Endothelial cell of umbilical vein (primary cell): ENCODE measurements around the gene RPP40. TPM values are rescaled to one million over a fixed set of nuclear protein-coding genes. Genes with fewer than 3 reads are reported as not detected.

Source experiments
- BruUV-seq: library from RNA; stranded (reverse); fragments of 400-500 nt; replicated peaks from 2 replicates; lab custom pipeline; 2021; lab: Mats Ljungman, UMichigan
- CTCF ChIA-PET: fragments of 300-600, 350-600 bp; sonication (Branson Sonifier 250); formaldehyde crosslinking; loops from one replicate; lab custom pipeline; 2021; ENCODE audit warnings: antibody characterized with exemption, inconsistent platforms; lab: Charles Lee
- POLR2A ChIA-PET: fragments of 300-600, 350-600 bp; sonication (Branson Sonifier 250); formaldehyde crosslinking; loops from one replicate; lab custom pipeline; 2021; ENCODE audit warnings: antibody characterized with exemption, inconsistent platforms; lab: Charles Lee
- DNase-seq: peaks from one replicate; pipeline ENCODE4 v3.0.0-alpha.2; 2011; ENCODE audit warnings: low read depth, low spot score
- FAIRE-seq: peaks from 2 replicates; lab custom pipeline; 2011; peaks lifted over from hg19 to GRCh38; lab: Jason Lieb, UNC
- H2AFZ ChIP-seq: 2 replicates; pipeline ENCODE4 v1.6.0; 2012; ENCODE audit warnings: low read depth, low read length, control low read depth, inconsistent platforms
- H3K27ac ChIP-seq: 2 replicates; pipeline ENCODE4 v1.5.1; 2011; ENCODE audit warnings: low read depth, mild to moderate bottlenecking, control low read depth, low read length, moderate library complexity; ENCODE audit not compliant: insufficient read depth
- H3K27me3 ChIP-seq, 2 experiments: 2 replicates each; pipeline versions ENCODE4 v1.6.0 to v1.6.1; 2011; ENCODE audit warnings: low read length in 2 of 2, mixed read lengths in 1 of 2; ENCODE audit not compliant: control insufficient read depth in 2 of 2, insufficient read depth in 2 of 2
- H3K36me3 ChIP-seq, 2 experiments: 2 replicates in 1 of 2; 3 replicates in 1 of 2; pipeline ENCODE4 v1.5.1; 2011; ENCODE audit warnings: low read length in 2 of 2, mild to moderate bottlenecking in 1 of 2, moderate library complexity in 1 of 2; ENCODE audit not compliant: control insufficient read depth in 2 of 2, insufficient read depth in 2 of 2; ENCODE audit errors: extremely low read depth in 1 of 2
- H3K4me1 ChIP-seq: 3 replicates; pipeline ENCODE4 v1.5.1; 2011; ENCODE audit warnings: mild to moderate bottlenecking, low read length; ENCODE audit not compliant: control insufficient read depth, insufficient read depth; ENCODE audit errors: extremely low read depth
- H3K4me2 ChIP-seq: 2 replicates; pipeline ENCODE4 v1.6.1; 2011; ENCODE audit warnings: low read length, control low read depth, mixed read lengths; ENCODE audit not compliant: insufficient read depth
- H3K4me3 ChIP-seq, 3 experiments: fragments of 200-600 bp in 1 of 3; sonication (generic), shearing (Covaris generic) in 1 of 3; replicated peaks in 1 of 3; 2 replicates each; pipeline ENCODE4 v1.5.1; 2011 to 2016; ENCODE audit warnings: control low read depth in 3 of 3, low read length in 3 of 3, mild to moderate bottlenecking in 2 of 3, inconsistent platforms in 1 of 3, low read depth in 1 of 3, moderate library complexity in 1 of 3; ENCODE audit not compliant: insufficient read depth in 1 of 3
- H3K79me2 ChIP-seq: 2 replicates; pipeline ENCODE4 v1.6.0; 2012; ENCODE audit warnings: low read length, inconsistent platforms; ENCODE audit not compliant: control insufficient read depth, insufficient read depth
- H3K9ac ChIP-seq: replicated peaks from 2 replicates; pipeline ENCODE3; 2011; ENCODE audit warnings: low read length, control low read depth; ENCODE audit not compliant: insufficient read depth; ENCODE audit errors: extremely low read depth
- H3K9me1 ChIP-seq: replicated peaks from 3 replicates; pipeline ENCODE4 v1.6.0; 2011; ENCODE audit warnings: mild to moderate bottlenecking, low read length; ENCODE audit not compliant: control insufficient read depth, insufficient read depth; ENCODE audit errors: extremely low read depth
- H3K9me3 ChIP-seq: replicated peaks from 2 replicates; pipeline ENCODE4 v1.5.1; 2012; ENCODE audit warnings: low read length, inconsistent platforms; ENCODE audit not compliant: control insufficient read depth, insufficient read depth
- H4K20me1 ChIP-seq: replicated peaks from 2 replicates; pipeline ENCODE3; 2011; ENCODE audit warnings: mild to moderate bottlenecking, low read length; ENCODE audit not compliant: control insufficient read depth, insufficient read depth; ENCODE audit errors: extremely low read depth
- CTCF ChIP-seq, 2 donors: IDR thresholded peaks; 1 replicate in 1 of 2; 2 replicates in 1 of 2; pipeline ENCODE4 v1.5.1; 2011; ENCODE audit warnings: low read length in 2 of 2, mild to moderate bottlenecking in 2 of 2, moderate library complexity in 2 of 2, control low read depth in 1 of 2, inconsistent platforms in 1 of 2, low read depth in 1 of 2; ENCODE audit not compliant: insufficient read depth in 1 of 2; ENCODE audit errors: extremely low read depth in 1 of 2
- EZH2 ChIP-seq: IDR thresholded peaks from 2 replicates; pipeline ENCODE4 v1.6.1; 2012; ENCODE audit warnings: borderline replicate concordance, low read depth, mild to moderate bottlenecking, moderate library complexity, low read length, inconsistent platforms; ENCODE audit not compliant: severe bottlenecking
- FOS ChIP-seq: IDR thresholded peaks from 2 replicates; pipeline ENCODE4 v1.6.1; 2011; ENCODE audit warnings: mild to moderate bottlenecking, low read length, moderate library complexity, borderline replicate concordance; ENCODE audit not compliant: insufficient read depth
- GATA2 ChIP-seq: IDR thresholded peaks from 2 replicates; pipeline ENCODE4 v1.7.0; 2011; ENCODE audit warnings: low read depth, mild to moderate bottlenecking, moderate library complexity, mixed read lengths, low read length; ENCODE audit not compliant: insufficient read length, insufficient read depth
- JUN ChIP-seq: IDR thresholded peaks from 2 replicates; pipeline ENCODE4 v1.6.1; 2011; ENCODE audit warnings: borderline replicate concordance, low read depth; ENCODE audit not compliant: insufficient read length, insufficient read depth
- MYC ChIP-seq: IDR thresholded peaks from one replicate; pipeline ENCODE4 v1.6.1; 2011; ENCODE audit warnings: mild to moderate bottlenecking, low read depth, low read length
- POLR2A ChIP-seq: IDR thresholded peaks from 2 replicates; pipeline ENCODE4 v1.6.1; 2012; ENCODE audit warnings: low read depth, mild to moderate bottlenecking, control low read depth, low read length
- POLR2AphosphoS5 ChIP-seq: IDR thresholded peaks from 2 replicates; pipeline ENCODE4 v1.6.1; 2012; ENCODE audit warnings: low read depth, mild to moderate bottlenecking, control low read depth, low read length, moderate library complexity; ENCODE audit not compliant: insufficient read depth
- dilution Hi-C: fragments of 300-500 bp; cut with MboI; formaldehyde crosslinking; loops from one replicate; pipeline ENCODE4 v1.15.0; 2019; ENCODE audit warnings: low sequenced_read_pairs; ENCODE audit not compliant: extremely low pct_ligation_motif_present
- intact Hi-C: fragments of 100-400 bp; cut with micrococcal nuclease; formaldehyde crosslinking; loops from one replicate; pipeline ENCODE4 v1.10.0; 2022
- polyA plus RNA-seq, 4 experiments: library from polyadenylated mRNA; depleted of rRNA in 3 of 4; stranded (reverse) in 3 of 4; unstranded in 1 of 4; fragments of >200 nt; gene quantifications; 2 replicates each; pipeline versions ENCODE4 v1.2.1 to v1.2.3, GENCODE V29; 2011 to 2012; ENCODE audit warnings: missing spikeins in 1 of 4
- total RNA-seq: library from RNA; stranded (reverse); gene quantifications from 2 replicates; pipeline ENCODE4 v1.2.3, GENCODE V29; 2021
- TF ChIP-seq, protein P1 (sequence below): IDR thresholded peaks from 2 replicates; pipeline ENCODE4 v1.6.1; 2011; ENCODE audit not compliant: insufficient read depth, insufficient read length

RPP40 gene
- total and polyA plus RNA-seq, 2 donors (not counting 3 experiments of a cell fraction or from before 2014, with no cell fraction given): 10.2 to 15.3 TPM

GRCh38 chr6:4970739-4971395 lies 33.0 kb downstream of the RPP40 start:
- Histone ChIP-seq H3K4me2 (no peak overlapping the region), H4K20me1 (no peaks in the 10 kb centered on the region), H3K27me3 (peaks cover 11 to 12% of the 10 kb centered on the region in 2 experiments), H3K27ac (no peak overlapping the region), H2AFZ (no peak overlapping the region), H3K9me3 (no peaks in the 10 kb centered on the region), H3K36me3 (no peaks in the 10 kb centered on the region), H3K4me1 (no peaks in the 10 kb centered on the region), H3K9me1 (no peaks in the 10 kb centered on the region), H3K9ac (no peak overlapping the region), H3K4me3 (no peak overlapping the region), H3K79me2 (no peaks in the 10 kb centered on the region)
- FAIRE-seq (no peak), DNase-seq (no peak)
- CTCF ChIA-PET: interaction anchor here (1.2 kb wide), 1 partner anchor 13 kb away, joined by 4 read pairs; no protein-coding TSS in a partner anchor
- POLR2A ChIA-PET: no interaction called here
- BruUV-seq: no TSS peak
- TF ChIP-seq POLR2AphosphoS5 (no peak), POLR2A (no peak)
- intact Hi-C loops: no loop called here
- dilution Hi-C loops: no loop called here

DNA sequence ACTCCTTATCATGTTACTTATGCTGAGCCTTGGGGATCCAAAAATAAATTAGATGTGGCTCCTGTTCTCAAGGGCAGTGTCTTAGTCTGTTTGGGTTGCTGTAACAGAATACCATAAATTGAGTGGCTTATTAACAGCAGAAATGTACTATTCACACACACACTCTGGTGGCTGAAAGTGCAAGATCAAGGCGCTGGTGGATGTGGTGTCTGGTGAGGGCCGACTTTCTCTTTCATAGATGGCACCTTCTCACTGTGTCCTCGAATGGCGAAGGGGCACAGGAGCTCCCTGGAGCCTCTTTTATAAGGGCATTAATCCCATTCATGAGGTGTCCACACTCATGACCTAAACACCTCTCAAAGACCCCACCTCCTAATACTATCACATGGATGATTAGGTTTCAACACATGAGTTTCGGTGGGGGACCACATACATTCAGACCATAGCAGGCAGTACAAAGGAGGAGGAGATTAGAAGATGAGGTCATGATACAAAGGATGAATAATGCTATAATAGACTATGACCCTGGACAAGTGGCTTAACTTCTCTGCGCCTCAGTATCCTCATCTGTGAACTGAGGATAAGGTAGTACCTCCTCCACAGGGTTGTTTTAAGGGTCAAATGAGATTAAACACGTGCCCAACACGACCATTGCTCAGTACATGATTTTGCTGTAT lies 34.1 kb downstream of the RPP40 start:
- no peaks in the 10 kb centered on the region for H3K36me3 ChIP-seq
- POLR2A ChIA-PET: interaction anchor here (0.6 kb wide), 1 partner anchor 194 kb away, joined by 3 read pairs; no protein-coding TSS in a partner anchor
- no peaks in the 10 kb centered on the region for H3K79me2 ChIP-seq
- no peaks in the 10 kb centered on the region for H3K9me1 ChIP-seq
- no peaks in the 10 kb centered on the region for H3K4me1 ChIP-seq
- H3K4me3 ChIP-seq: no peak overlapping the region
- H3K9me3 ChIP-seq: no peaks in the 10 kb centered on the region
- H3K27ac ChIP-seq: no peak overlapping the region
- intact Hi-C loops (no loop called here), dilution Hi-C loops (no loop called here)
- DNase-seq (no peak), FAIRE-seq (no peak)
- no peak overlapping the region for H3K9ac ChIP-seq
- no peak overlapping the region for H3K4me2 ChIP-seq
- peaks cover 9 to 12% of the 10 kb centered on the region in 2 experiments for H3K27me3 ChIP-seq
- TF ChIP-seq CTCF (IDR thresholded peaks at IDR 0.05; ENCODE audit: extremely low read depth in 1 of 2, insufficient read depth in 1 of 2, low read depth in 1 of 2, low read length in 2 of 2) (no peak), MYC (no peak), FOS (no peak), POLR2A (no peak), GATA2 (no peak), JUN (no peak), EZH2 (no peak), POLR2AphosphoS5 (no peak)
- TF ChIP-seq, protein P1, sequence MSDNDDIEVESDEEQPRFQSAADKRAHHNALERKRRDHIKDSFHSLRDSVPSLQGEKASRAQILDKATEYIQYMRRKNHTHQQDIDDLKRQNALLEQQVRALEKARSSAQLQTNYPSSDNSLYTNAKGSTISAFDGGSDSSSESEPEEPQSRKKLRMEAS: no peak
- no TSS peak for BruUV-seq
- H4K20me1 ChIP-seq: no peaks in the 10 kb centered on the region
- no peak overlapping the region for H2AFZ ChIP-seq
- CTCF ChIA-PET: interaction anchor here (1.2 to 1.8 kb wide), 3 partner anchors 12 to 61 kb away, joined by 3 to 4 read pairs (median 3); no protein-coding TSS in a partner anchor
